ENCODE data around the gene MCTP1. TPM values are rescaled to one million over a fixed set of nuclear protein-coding genes. Genes with fewer than 3 reads are reported as not detected.

MCTP1 gene
- polyA plus RNA-seq, 1 donor (not counting 4 experiments of a cell fraction or from before 2014, with no cell fraction given), result 4.9 TPM

DNA sequence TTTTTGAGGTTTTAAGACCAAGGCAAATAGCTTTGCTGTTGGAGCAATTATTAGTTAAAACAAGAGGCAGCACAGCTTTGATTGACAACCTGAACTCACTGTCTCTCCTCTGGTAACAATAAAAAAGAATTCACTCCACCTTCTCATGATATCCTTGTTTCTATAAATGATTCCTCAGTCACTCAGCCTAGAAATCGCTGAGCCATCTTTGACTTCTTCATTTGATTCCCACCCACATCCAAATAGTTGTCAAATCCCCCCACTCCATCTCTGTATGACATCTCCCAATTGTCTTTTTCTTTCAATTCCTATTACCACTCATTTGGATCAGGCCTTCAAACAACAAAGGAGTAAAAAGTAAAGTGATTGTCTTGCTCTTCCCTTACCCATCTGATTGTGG is 266.4 kb downstream of the MCTP1 start:
- no peak for TF ChIP-seq EZH2 (IDR thresholded peaks at IDR 0.05; ENCODE audit: low read length)
- TF ChIP-seq, protein P1, sequence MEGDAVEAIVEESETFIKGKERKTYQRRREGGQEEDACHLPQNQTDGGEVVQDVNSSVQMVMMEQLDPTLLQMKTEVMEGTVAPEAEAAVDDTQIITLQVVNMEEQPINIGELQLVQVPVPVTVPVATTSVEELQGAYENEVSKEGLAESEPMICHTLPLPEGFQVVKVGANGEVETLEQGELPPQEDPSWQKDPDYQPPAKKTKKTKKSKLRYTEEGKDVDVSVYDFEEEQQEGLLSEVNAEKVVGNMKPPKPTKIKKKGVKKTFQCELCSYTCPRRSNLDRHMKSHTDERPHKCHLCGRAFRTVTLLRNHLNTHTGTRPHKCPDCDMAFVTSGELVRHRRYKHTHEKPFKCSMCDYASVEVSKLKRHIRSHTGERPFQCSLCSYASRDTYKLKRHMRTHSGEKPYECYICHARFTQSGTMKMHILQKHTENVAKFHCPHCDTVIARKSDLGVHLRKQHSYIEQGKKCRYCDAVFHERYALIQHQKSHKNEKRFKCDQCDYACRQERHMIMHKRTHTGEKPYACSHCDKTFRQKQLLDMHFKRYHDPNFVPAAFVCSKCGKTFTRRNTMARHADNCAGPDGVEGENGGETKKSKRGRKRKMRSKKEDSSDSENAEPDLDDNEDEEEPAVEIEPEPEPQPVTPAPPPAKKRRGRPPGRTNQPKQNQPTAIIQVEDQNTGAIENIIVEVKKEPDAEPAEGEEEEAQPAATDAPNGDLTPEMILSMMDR (optimal IDR thresholded peaks at IDR 0.05 in 1 of 3, IDR thresholded peaks at IDR 0.05 in 1 of 3, conservative IDR thresholded peaks at IDR 0.05 in 1 of 3; ENCODE audit: extremely low read depth in 1 of 3, insufficient read depth in 2 of 3, low read length in 3 of 3), result no peak
- H3K9me1 ChIP-seq (ENCODE audit: control insufficient read depth, extremely low read depth, insufficient read depth, low read length), result no peaks in the 10 kb centered on the region
- H4K20me1 ChIP-seq (ENCODE audit: control insufficient read depth, extremely low read depth, insufficient read depth, low read length), result no peaks in the 10 kb centered on the region
- no peaks in the 10 kb centered on the region for H3K27me3 ChIP-seq (ENCODE audit: control insufficient read depth, extremely low read depth, insufficient read depth, low read length)
- FAIRE-seq, result no peak
- H2AFZ ChIP-seq (ENCODE audit: control insufficient read depth, low read length), result no peak overlapping the region
- no peak overlapping the region for H3K4me2 ChIP-seq (ENCODE audit: control insufficient read depth, extremely low read depth, insufficient read depth, low read depth, low read length)
- no peak overlapping the region for H3K27ac ChIP-seq (ENCODE audit: control insufficient read depth, insufficient read depth, low read length)
- no peaks in the 10 kb centered on the region for H3K79me2 ChIP-seq (ENCODE audit: control insufficient read depth, insufficient read depth, low read length)
- no peak for DNase-seq (ENCODE audit: low read depth, low spot score)
- H3K36me3 ChIP-seq (ENCODE audit: control insufficient read depth in 2 of 2, extremely low read depth in 1 of 2, insufficient read depth in 2 of 2, low read length in 2 of 2), result no peaks in the 10 kb centered on the region
- dilution Hi-C loops (cut with MboI; ENCODE audit: extremely low pct_ligation_motif_present, low sequenced_read_pairs), result no loop called here
- H3K9me3 ChIP-seq (ENCODE audit: control insufficient read depth, low read depth, low read length), result no peaks in the 10 kb centered on the region
- H3K4me1 ChIP-seq (ENCODE audit: control insufficient read depth, extremely low read depth, insufficient read depth, low read length), result no peaks in the 10 kb centered on the region
- no peak overlapping the region for H3K9ac ChIP-seq (ENCODE audit: control insufficient read depth, extremely low read depth, insufficient read depth, low read length)
- no peak overlapping the region for H3K4me3 ChIP-seq (ENCODE audit: control insufficient read depth in 2 of 3, extremely low read depth in 1 of 3, insufficient read depth in 2 of 3, low read depth in 1 of 3, low read length in 3 of 3)

DNA sequence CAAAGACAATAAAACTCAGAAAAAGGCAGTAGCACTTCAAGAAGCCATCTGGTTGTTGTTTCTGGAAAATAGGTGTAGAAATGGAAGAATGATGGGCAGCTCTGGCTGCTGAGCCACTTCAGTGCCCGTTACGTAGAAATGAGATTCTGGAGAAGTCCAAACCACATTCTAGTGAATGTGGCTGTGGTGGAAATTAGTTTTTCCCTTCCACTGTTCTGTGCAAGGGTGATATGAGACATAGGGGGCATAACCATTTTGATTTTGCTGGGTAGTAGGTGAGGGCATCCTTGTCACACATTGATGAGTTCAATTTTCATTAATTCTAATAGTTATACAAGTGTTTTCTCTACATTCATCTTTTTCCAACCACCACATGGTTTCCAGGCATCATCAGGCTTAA is 275.1 kb downstream of the MCTP1 start:
- no peak overlapping the region for H3K9ac ChIP-seq (ENCODE audit: control insufficient read depth, extremely low read depth, insufficient read depth, low read length)
- no peaks in the 10 kb centered on the region for H3K79me2 ChIP-seq (ENCODE audit: control insufficient read depth, insufficient read depth, low read length)
- H3K4me1 ChIP-seq (ENCODE audit: control insufficient read depth, extremely low read depth, insufficient read depth, low read length), result no peaks in the 10 kb centered on the region
- dilution Hi-C loops (cut with MboI; ENCODE audit: extremely low pct_ligation_motif_present, low sequenced_read_pairs), result no loop called here
- no peak overlapping the region for H3K4me3 ChIP-seq (ENCODE audit: control insufficient read depth in 2 of 3, extremely low read depth in 1 of 3, insufficient read depth in 2 of 3, low read depth in 1 of 3, low read length in 3 of 3)
- H3K9me1 ChIP-seq (ENCODE audit: control insufficient read depth, extremely low read depth, insufficient read depth, low read length), result no peaks in the 10 kb centered on the region
- H3K9me3 ChIP-seq (ENCODE audit: control insufficient read depth, low read depth, low read length), result no peaks in the 10 kb centered on the region
- DNase-seq (ENCODE audit: low read depth, low spot score) (no peak), FAIRE-seq (no peak)
- no peaks in the 10 kb centered on the region for H4K20me1 ChIP-seq (ENCODE audit: control insufficient read depth, extremely low read depth, insufficient read depth, low read length)
- H3K27ac ChIP-seq (ENCODE audit: control insufficient read depth, insufficient read depth, low read length), result no peak overlapping the region
- H3K27me3 ChIP-seq (ENCODE audit: control insufficient read depth, extremely low read depth, insufficient read depth, low read length), result no peaks in the 10 kb centered on the region
- H3K36me3 ChIP-seq (ENCODE audit: control insufficient read depth in 2 of 2, extremely low read depth in 1 of 2, insufficient read depth in 2 of 2, low read length in 2 of 2), result no peaks in the 10 kb centered on the region
- H2AFZ ChIP-seq (ENCODE audit: control insufficient read depth, low read length), result no peak overlapping the region
- TF ChIP-seq, protein P1 (optimal IDR thresholded peaks at IDR 0.05 in 1 of 3, IDR thresholded peaks at IDR 0.05 in 1 of 3, conservative IDR thresholded peaks at IDR 0.05 in 1 of 3; ENCODE audit: extremely low read depth in 1 of 3, insufficient read depth in 2 of 3, low read length in 3 of 3), result no peak
- H3K4me2 ChIP-seq (ENCODE audit: control insufficient read depth, extremely low read depth, insufficient read depth, low read depth, low read length), result no peak overlapping the region
